AG09309 (cell line): ENCODE results near the gene NUP42.
A peak's percentile ranks its signal among the peaks of the same experiment; 100 is the strongest.
"Not testable (repeated sequence)": the region's sequence is repeated elsewhere in the genome, so short reads cannot be mapped to it uniquely, and the experiment has no call there.

Source experiments
- DNase-seq: peaks from one replicate; pipeline ENCODE4 v3.0.0-alpha.2; 2010; ENCODE audit warnings: low read depth
- H3K4me3 ChIP-seq: 2 replicates; pipeline ENCODE4 v1.5.1; 2011; ENCODE audit warnings: mild to moderate bottlenecking, low read depth, low read length, moderate library complexity; ENCODE audit not compliant: control insufficient read depth
- CTCF ChIP-seq: IDR thresholded peaks from 2 replicates; pipeline ENCODE4 v1.5.1; 2011; ENCODE audit warnings: mild to moderate bottlenecking, low read depth, low read length, inconsistent platforms; ENCODE audit not compliant: insufficient read depth, control insufficient read depth; ENCODE audit errors: missing control alignments

NUP42 gene

GRCh38 chr7:23183279-23184012 is 1.6 kb downstream of the NUP42 start:
- H3K4me3 ChIP-seq = peak overlapping the region; percentile 63
- DNase-seq = no peak
- TF ChIP-seq CTCF = no peak

- DNase-seq = no peak
- no peak overlapping the region for H3K4me3 ChIP-seq
- no peak for TF ChIP-seq CTCF
Measured at GRCh38 chr7:23184291-23184690, 2.4 kb downstream of the NUP42 start.

- peak; percentile 66 for TF ChIP-seq CTCF
- no peak for DNase-seq
- no peak overlapping the region for H3K4me3 ChIP-seq
Measured at GRCh38 chr7:23184709-23185359, 3.0 kb downstream of the NUP42 start.

- DNase-seq = no peak
- TF ChIP-seq CTCF = no peak
- H3K4me3 ChIP-seq = no peak overlapping the region
Measured at GRCh38 chr7:23185980-23186379, 4.1 kb downstream of the NUP42 start.

GRCh38 chr7:23191022-23191421 is 9.2 kb downstream of the NUP42 start:
- TF ChIP-seq CTCF = no peak
- H3K4me3 ChIP-seq = no peak overlapping the region
- no peak for DNase-seq

GRCh38 chr7:23193650-23194227 is 11.9 kb downstream of the NUP42 start:
- H3K4me3 ChIP-seq, DNase-seq: not testable (repeated sequence)

- no peak for TF ChIP-seq CTCF
- no peak overlapping the region for H3K4me3 ChIP-seq
- DNase-seq = no peak
Measured at GRCh38 chr7:23196306-23196705, 14.5 kb downstream of the NUP42 start.

GRCh38 chr7:23197745-23198144 is 15.9 kb downstream of the NUP42 start:
- not testable (repeated sequence) for DNase-seq, H3K4me3 ChIP-seq
